ENCODE results near the gene UST.
"Not testable (repeated sequence)": the region's sequence is repeated elsewhere in the genome, so short reads cannot be mapped to it uniquely, and the experiment has no call there.

UST gene

DNA sequence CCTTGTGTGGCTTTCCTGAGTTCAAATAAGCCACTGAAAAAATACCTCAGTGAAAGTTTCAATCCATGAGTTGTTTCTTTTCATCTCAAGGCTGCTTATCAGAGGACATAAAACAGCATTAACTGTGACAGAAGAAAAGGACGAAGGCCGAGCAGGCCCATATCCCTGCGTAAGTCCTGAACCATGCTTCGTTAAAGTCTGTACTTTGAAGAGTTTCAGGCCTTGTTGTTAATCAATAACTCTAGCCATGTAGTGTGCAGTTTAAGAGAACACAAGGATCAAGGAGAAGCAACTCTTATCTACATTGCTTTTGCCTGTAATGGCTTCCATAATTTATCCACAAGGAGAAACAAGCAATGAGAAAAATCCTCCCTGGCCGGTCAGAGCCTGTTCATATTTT lies 165.4 kb downstream of the UST start:
- DNase-seq = no peak

DNA sequence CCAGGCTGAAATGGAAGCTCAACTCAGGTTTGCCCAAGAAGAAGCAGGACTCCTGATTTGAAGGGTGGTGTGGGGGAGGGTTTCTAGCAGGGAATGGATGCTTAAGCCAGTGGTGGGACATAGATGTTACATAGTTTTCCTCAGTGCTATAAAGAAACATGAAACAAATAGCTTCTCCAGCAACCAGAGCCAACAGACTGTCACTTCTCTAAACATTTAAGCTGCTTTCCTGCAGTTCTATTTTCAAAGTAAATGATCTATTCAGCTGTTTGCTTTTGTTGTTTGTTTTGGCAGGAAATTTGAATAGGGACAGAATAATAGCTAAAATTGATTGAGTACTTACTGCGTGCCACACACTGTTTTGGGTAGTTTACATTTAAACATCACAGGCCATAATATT lies 169.0 kb downstream of the UST start:
- peak; percentile 11 for DNase-seq

DNA sequence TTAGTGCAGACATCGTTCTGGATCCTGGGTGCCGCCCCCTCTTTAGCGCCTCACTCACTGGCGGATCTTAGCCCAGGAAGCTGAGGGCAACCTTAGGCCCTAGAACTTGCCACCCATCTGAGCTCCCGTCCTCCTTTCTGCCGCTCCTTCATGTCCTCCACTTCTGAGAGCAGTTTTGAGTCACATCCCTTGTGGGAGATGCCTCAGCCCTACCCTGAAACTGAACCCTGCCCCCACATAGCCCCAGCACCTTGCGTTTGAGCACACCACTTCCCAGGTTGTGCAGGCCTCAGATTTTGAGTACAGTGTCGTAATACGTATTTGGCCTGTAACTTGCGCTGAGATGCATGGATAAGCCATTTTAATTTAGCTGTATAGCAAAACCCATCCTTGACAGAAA lies 169.7 kb downstream of the UST start:
- not testable (repeated sequence) for DNase-seq

DNA sequence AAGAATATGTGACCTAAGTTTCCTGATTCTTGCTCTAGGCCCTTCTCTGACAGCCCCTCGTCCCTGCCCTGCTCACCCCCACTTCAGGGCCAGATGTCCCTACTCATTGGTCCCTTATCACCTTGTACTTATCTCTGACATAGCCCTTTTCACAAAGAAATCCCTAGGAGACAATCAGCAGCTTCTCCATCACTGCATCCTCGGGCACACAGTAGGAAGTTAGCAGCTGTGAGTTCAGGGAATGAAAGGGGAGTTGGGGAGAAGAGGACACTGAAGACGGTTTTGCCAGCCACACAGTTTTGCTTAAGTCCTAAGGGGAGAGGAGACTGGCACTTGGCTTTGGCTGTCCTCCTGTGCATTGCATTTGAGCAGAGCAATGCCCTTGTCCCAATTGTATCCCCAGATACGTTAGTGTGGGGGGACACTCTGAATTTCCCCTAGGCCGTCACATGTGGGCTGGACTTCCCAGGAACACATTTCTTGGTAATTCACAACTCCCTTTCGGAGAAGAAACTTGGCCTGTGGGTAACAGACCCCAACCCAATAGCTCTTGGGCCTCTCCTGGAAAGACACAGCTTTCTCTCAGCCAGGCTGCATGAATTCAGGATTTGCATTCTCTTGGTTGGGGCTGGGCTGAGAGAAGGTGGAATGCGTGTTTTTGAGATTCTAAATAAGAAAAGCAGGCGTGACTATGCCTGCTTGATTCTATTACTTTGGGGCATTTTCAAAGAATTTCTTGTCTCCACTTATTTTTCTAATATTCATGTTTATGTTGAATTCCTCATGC lies 177.6 kb downstream of the UST start:
- no peak for DNase-seq

DNA sequence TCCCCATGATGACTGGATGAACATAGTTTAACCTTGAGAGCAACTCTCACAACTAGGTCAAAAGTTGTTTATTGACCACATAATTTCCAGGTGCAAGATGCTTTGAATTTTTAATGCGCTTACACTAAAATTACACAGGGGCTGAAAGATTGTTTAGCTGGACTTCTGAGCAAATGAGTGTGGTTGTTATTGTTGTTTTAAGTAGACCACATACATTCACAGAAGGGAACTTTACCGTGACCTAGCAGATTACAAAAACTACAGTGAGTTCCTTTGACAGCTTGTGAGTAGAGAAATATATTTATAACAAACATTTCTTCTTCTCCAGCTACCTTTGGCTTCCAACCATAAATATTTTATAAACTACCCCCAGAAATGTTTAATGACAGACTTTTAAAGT lies 178.9 kb downstream of the UST start:
- DNase-seq = no peak

DNA sequence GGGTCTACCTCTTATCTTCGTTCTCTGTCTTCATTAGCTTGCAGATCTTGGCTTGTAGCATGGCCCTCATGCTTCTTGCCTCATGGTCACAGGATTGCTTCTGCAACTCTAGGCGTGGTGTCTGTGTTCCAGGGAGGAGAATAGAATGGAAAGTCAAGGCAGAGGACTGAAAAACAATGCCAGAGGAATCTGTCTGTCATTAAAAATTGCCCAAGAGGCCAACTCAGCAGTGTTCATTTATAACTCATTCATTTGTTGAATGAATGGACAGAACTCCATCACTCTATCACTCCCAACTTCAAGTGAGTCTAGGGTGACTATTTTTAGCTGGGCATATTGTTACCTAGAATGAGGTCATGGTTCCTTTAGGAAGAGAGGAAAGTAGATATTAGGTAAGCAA lies 179.6 kb downstream of the UST start:
- no peak for DNase-seq

DNA sequence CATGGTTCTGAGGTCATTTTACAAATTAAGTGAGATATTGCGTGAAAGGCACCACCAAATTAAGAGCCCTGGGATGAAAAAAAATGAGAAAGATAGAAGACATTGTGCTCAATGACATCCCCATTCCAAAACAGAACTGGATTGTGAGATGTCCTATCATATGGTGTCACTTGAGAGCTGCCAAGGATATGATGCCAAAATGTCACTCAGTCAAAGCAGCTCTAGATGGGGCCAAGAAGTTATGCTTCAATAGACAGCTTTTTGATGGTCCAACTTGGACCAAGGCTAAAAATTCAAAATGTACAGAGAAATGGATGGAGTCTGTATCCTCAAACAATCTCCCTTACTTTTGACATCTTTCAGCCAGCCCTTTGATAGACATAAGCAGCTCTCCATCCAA lies 180.8 kb downstream of the UST start:
- no peak for DNase-seq

DNA sequence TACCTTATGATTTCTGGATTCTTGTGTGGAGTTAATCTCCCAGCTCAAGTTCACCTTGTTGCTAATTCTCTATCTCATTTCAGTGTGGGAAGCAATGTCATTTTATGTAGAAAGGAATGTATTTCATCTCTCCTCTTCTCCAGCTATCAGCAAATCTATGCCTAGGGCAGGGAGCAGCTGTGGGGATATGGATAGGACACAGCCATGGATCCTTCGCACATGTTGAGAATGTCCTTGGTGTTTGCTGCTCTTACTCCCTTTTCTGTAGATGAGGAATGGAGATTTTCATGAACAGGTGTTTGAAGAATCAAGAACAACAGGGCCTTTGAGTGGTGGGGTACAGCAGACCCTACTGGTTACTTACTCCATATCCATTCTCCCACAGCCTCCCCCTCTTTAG lies 182.0 kb downstream of the UST start:
- no peak for DNase-seq

DNA sequence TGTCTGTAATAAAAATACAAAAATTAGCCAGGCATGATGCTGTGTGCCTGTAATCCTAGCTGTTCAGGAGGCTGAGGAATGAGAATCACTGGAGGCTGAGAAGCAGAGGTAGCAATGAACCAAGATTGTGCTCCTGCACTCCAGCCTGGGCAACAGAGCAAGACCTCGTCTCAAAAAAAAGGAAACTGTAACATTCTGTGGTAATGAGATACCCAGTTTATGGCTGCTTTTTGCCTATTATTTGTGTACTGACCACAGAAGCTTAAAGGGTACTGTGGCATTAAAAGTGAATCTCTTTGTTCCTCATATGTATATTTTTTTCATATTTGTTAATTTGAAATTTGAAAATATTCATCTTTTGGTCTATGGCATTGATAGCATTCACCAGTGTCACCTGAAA lies 185.4 kb downstream of the UST start:
- no peak for DNase-seq

DNA sequence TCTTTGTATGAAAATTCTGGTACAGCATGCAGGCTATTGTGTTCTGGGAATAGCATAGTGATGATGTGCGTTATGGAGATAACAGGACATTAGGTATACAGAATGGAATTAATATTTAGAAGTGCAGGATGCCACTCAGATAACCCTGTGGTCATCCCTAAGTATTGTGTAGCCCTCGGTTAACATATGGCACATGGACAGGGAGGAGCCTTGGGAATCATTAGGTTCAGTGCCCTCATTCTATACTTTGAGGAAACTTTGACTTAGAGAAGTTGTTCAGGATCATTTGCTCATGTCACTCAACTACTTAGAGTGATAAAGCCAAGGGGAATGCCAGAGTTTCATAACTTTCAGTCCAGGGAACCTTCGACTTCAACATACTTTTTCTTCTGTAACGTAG lies 185.9 kb downstream of the UST start:
- no peak for DNase-seq

DNA sequence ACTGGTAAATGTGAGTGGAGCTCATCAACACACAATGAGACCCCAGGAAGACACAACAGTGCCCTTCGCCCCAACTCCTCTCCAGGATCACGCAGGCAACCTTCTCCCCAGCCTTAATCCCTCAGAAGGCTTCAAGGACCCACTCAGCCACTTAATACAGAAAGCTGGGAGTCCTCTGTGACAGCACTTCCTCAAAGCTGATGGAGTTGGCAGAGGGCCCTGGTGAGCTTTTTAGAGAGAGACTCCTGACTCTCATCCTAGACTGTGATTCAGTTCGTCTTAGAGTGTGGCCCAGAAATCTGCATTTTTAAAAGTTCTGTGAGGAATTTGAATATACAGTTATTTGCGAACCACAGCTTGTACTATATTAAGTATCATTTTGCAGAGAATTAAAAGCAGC lies 187.7 kb downstream of the UST start:
- no peak for DNase-seq

DNA sequence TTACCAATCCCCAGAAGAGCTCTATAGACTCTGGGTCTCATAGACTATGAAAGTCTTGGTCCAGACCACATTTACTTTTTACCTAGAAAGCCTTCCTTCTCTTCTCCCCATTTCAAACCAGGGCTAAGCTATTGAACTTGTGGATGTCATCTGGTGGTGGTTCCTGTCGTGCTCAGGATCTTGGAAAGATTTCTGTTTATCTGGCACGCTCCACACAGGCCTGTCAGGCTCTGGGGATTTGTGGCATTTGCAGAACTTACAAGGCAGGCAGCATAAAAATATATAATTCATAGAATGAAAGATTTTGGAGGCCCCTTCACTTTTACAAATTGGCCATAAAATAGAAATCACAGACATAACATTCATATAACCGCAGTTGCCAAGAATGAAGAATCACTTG lies 188.1 kb downstream of the UST start:
- no peak for DNase-seq

DNA sequence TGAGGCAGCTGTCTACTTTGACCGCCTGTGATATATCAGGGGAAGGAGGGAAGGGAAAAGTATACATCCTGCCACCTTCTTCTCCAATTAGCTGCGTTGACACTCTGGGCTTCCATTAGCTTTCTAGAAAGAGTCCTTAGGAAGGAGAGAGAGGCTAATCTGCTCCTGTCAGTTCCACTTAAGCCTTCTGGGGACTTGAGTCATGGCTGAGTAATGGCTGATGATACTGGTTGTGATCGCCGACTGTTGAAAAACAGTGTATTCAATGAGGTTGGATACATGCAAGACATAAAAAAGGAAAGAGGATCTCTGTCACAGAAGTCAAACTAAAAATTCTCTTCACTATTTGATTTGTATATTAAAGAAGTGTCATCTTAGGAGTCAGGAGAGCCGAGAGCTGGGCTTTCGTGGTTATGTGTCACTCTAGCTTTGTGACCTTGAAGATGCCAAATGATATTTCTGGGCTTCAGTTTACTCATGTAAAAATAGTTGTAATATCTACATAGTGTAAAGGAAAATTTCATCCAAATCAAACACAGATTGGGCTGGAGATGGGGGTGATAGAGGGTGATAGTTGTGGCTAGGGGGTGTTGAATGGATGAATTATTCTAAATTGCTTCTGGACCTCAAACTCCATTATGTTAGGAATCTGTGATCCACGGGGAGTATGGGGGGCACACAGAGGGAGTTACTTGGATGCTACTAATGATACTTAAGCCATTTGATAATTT lies 189.0 kb downstream of the UST start:
- no peak for DNase-seq

DNA sequence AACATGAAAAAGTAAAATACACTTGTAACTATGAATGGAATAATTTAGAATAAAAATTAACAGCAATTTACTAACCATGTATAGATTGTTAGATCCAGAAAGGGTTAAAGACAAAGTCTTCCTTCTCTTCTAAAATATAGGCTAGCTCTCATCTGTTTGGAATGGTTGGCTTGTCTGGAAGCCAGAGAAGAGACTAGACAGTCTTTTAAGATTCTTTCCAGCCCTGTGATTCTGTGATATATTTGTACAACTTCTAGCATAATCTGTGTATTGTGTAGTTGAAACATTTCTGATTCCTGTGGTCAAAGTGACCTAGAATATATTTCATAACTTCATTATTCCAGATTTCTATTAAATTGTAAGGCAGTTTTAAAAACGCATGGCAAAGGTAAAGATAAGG lies 196.6 kb downstream of the UST start:
- no peak for DNase-seq

DNA sequence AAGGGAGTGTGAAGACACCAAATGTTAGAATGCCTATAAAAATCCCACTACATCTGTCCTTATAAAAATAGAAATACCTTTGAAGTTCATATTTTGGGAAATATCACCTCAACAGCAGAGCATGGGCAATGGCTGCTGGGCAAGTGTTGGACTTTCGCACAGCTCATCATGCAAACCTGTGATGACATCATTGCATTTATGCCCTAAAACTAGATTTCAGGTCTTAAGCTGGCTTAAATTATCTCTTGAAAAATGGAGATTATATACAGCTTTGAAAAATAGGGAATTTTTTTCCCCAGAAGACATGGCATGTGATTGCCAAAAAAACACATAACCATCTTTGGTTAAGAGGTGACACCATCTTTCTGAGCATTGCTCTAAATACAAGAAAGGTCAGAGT lies 197.8 kb downstream of the UST start:
- no peak for DNase-seq

DNA sequence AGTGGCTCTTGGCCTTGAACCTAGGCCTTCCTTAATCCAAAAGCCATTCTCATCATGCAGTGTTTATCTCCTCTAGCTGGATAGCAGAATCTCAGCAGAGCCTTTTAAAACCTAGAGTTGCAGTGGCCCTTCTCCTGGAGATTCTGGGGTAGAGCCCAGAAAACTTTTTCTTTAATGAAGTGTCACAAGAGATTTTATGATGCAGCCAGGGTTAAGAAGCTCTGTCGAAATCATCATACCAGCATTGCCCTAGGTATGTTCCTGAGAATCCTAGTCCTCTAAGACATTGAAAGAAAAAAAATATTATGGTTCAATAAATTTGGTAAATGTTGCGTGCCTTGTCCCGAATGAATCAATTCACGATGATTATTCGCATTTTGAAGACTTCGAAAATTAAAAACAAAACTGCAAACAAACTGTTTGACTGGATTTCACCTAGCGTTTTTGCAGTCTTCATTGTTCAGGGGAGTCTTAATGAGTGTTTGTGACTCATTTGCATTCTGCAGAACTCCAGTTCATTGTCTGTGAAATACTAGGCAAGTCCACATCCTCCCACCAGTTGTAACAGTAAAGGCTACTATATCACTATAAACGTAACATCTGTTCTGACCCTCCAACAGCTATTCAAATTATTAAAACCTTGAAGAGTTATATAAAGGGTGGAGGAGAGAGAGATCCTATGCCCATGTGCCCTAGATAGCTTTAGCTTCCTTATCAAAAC lies 198.6 kb downstream of the UST start:
- DNase-seq = no peak

DNA sequence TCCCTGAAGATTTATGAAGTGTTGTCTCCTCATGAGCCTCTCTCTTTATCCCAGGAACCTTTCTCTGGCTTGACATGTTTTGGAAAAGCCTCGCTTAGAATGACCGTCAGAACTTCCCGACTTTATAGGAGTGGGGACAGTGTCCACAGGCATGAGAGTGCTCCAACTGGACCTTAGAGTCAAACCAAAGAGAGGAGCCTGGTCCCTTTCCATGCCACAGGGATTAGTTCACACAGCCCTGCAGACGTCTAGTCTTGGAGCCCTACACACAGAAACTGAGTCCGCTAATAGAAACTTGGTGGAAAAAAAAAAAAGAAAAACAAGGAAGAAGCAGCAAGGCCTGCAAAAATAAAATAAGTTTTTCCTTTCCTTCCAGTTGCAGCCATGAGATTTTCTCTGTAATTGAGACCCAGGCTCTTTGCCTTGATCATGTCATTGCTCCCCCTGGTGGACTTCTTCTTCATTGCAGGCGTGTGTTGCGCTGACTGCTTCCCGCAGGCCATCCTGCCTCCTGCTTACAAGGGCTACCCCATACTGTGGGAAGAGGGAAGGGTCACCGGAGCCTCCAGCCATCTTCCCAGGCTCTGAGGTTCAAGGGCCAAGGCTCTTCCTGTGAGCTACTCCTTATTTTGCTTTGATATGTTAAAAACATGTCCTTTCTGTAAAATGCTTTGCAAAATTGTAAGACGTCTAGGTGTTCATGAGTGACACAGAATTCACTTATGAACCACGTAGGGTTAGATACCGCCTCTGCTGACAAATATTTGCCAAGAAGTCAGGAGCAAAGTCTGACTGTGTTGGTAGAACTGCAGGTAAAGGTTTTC lies 201.0 kb downstream of the UST start:
- peak; percentile 61 for DNase-seq

DNA sequence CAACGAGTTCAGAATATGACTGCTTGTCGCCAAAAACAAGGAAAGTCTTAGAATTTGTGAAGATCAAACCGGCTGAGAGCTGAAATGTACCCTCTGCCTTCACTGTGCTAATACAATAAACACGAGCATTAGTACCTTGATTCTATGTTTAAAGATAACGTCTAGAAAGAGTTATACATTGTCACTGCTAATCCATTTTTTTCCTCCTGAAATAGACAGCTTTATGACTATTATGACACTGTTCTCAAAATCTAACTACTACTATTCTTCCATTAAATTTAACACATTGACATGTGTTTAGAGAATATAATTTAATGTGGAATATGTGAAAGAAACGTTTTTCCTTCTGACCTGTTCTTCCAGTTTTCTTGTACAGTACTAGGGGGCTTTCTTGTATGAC lies 204.8 kb downstream of the UST start:
- DNase-seq = no peak

DNA sequence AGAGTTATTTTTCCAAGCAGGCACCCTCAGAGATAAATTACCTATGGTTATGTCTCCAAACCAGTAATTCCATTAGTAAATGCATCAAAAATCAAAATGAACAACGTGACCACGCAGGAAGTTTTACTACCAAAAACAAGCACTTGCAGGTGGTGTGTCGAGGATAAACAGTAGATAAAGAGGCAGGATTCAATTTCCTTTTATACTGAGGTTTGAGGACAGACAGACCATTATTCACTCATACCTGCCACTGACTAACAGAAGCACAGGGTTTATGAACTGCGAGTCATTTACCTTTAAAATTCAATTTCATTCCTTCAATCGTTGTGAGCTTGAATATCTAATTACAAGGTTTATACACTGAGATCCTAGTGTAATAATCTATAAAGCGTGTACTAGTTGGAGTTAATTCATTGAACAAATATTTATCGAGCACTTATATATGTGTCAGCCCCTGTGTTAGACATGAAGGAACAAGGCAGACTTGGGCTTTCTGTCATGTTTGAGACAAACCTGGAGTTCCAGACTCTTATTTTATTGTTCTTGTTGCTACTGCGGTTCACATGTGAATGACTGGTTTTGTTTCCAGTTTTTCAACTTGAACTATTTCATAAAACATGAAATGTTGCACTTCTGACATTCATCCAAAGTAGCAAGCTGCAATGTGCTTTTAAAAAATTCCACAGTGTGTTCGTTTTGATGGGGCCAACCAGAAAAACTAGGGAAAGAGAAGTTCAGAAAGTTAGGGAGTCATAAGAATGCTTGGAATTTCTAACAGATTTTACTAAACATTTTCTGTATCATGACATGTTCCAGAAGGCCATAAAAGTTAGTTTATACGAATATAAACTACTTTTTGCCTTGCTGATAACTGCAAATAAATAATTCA lies 205.6 kb downstream of the UST start:
- no peak for DNase-seq

DNA sequence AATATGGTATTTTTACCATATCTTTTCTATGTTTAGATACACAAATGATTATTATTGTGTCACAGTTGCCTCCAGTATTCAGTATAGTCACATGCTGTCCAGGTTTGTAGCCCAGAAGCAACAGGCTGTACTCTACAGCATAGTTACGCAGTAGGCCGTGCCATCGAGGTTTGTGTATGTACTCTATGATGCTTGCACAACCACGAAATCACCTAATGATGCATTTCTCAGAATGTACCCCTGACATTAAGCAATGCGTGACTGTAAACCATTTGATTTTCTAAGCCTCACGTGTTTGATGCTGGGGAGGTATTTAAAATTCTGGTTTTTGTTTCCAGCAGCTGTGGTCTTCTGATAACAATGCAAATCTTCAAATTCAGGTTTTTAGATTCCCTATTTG lies 207.6 kb downstream of the UST start:
- no peak for DNase-seq

DNA sequence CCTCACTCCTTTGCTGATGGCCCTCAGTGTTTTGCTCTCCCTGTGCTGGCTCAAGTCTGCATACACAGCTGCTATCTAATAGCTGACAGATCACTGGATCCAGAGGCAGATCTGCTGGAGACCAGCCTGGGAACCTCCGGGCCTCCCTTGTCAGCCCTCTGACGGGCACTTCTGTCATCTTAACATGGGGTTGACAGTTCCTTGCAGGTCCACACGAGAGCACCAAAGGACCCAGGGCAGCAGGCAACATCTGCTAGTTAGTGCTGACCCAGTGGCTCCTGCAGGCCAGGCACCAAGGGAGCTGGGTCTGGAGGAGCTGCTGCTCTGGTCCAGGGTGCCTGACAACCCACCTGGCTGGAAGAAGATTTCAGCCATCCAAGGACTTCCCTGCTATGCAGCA lies 208.1 kb downstream of the UST start:
- DNase-seq = peak; percentile 12

DNA sequence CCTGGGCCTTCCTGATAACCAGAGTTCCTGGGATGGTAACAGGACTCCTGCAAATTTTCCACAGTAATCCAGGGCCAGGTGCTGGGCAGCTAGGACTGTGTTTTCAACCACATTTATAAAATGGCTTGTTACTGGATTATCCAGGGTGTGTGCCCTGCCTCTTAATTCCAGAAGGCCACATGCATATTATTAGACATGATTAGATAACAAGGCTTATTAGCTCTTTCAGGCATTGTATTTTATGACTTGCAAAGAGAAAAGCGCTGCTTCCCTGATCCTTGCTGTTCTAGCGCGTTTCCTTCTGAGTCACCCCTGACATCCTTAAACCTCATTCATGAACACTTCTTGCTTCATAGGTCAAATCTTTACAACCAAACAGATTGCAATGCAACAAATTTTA lies 208.6 kb downstream of the UST start:
- DNase-seq = no peak

Measured in NCI-H1092 (cell line).